ENCODE measurements around the gene LYRM7.
"Not testable (repeated sequence)": the region's sequence is repeated elsewhere in the genome, so short reads cannot be mapped to it uniquely, and the experiment has no call there.

LYRM7 gene

GRCh38 chr5:131252824-131253171, 82.1 kb downstream of the LYRM7 start:
- H3K27ac ChIP-seq (ENCODE audit: extremely low read depth, low read depth, low read length), result no peak overlapping the region
- ChIA-PET CTCF (interaction anchor here (1.0 kb wide), 1 partner anchor 129 kb away, joined by 3 read pairs; no protein-coding TSS in a partner anchor), POLR2A (no interaction called here)
- no peaks in the 10 kb centered on the region for H3K9me3 ChIP-seq (ENCODE audit: control insufficient read depth, insufficient read depth, low read depth, low read length)
- TF ChIP-seq ZEB2 (tag by site-specific recombination; IDR thresholded peaks at IDR 0.05) (no peak), ZNF211 (tag by site-specific recombination; IDR thresholded peaks at IDR 0.05; ENCODE audit: low read depth) (no peak), ZNF133 (tag by site-specific recombination; IDR thresholded peaks at IDR 0.05) (no peak), ZNF2 (tag by site-specific recombination; IDR thresholded peaks at IDR 0.05) (no peak), TSHZ1 (tag by site-specific recombination; IDR thresholded peaks at IDR 0.05; ENCODE audit: borderline replicate concordance) (no peak), ZNF558 (tag by site-specific recombination; IDR thresholded peaks at IDR 0.05) (no peak), ZNF658 (tag by site-specific recombination; IDR thresholded peaks at IDR 0.05) (no peak), ZNF391 (tag by site-specific recombination; IDR thresholded peaks at IDR 0.05; ENCODE audit: borderline replicate concordance, low read depth) (no peak), ZNF202 (tag by site-specific recombination; IDR thresholded peaks at IDR 0.05; ENCODE audit: borderline replicate concordance) (no peak), ZNF626 (tag by site-specific recombination; IDR thresholded peaks at IDR 0.05) (no peak), ZBTB17 (tag by site-specific recombination; IDR thresholded peaks at IDR 0.05) (no peak), YY2 (tag by site-specific recombination; IDR thresholded peaks at IDR 0.05) (no peak), GLI2 (tag by site-specific recombination; IDR thresholded peaks at IDR 0.05; ENCODE audit: borderline replicate concordance, low read depth) (no peak), ZBTB21 (tag by site-specific recombination; IDR thresholded peaks at IDR 0.05) (no peak), ZNF114 (tag by site-specific recombination; IDR thresholded peaks at IDR 0.05) (no peak), ZNF629 (tag by site-specific recombination; IDR thresholded peaks at IDR 0.05) (no peak), ZNF19 (tag by site-specific recombination; IDR thresholded peaks at IDR 0.05; ENCODE audit: low read depth) (no peak), ZNF48 (tag by site-specific recombination; IDR thresholded peaks at IDR 0.05) (no peak), ZNF214 (tag by site-specific recombination; IDR thresholded peaks at IDR 0.05; ENCODE audit: borderline replicate concordance) (no peak), ZNF248 (tag by site-specific recombination; IDR thresholded peaks at IDR 0.05) (no peak)
- no peaks in the 10 kb centered on the region for H3K36me3 ChIP-seq (ENCODE audit: control insufficient read depth in 2 of 2, insufficient read depth in 1 of 2, low read length in 2 of 2)
- no peaks in the 10 kb centered on the region for H3K4me1 ChIP-seq (ENCODE audit: control insufficient read depth, insufficient read depth, low read length)
- no peak overlapping the region for H3K4me3 ChIP-seq (ENCODE audit: low read depth, low read length)

GRCh38 chr5:131254025-131254424, 83.3 kb downstream of the LYRM7 start:
- POLR2A ChIA-PET, result interaction anchor here (0.7 kb wide), 1 partner anchor 16 kb away, joined by 3 read pairs; no protein-coding TSS in a partner anchor

GRCh38 chr5:131254741-131255140, 84.0 kb downstream of the LYRM7 start:
- H3K27ac ChIP-seq (ENCODE audit: extremely low read depth, low read depth, low read length), result no peak overlapping the region
- ChIA-PET CTCF (interaction anchor here (0.8 kb wide), 1 partner anchor 29 kb away, joined by 4 read pairs; no protein-coding TSS in a partner anchor), POLR2A (interaction anchor here (0.7 kb wide), 1 partner anchor 16 kb away, joined by 3 read pairs; no protein-coding TSS in a partner anchor)
- H3K36me3 ChIP-seq (ENCODE audit: control insufficient read depth in 2 of 2, insufficient read depth in 1 of 2, low read length in 2 of 2), result no peaks in the 10 kb centered on the region
- H3K4me1 ChIP-seq (ENCODE audit: control insufficient read depth, insufficient read depth, low read length), result no peaks in the 10 kb centered on the region
- H3K9me3 ChIP-seq (ENCODE audit: control insufficient read depth, insufficient read depth, low read depth, low read length), result no peaks in the 10 kb centered on the region
- H3K4me3 ChIP-seq (ENCODE audit: low read depth, low read length), result no peak overlapping the region
- TF ChIP-seq ATF2 (tag by site-specific recombination; IDR thresholded peaks at IDR 0.05; ENCODE audit: low read depth), result no peak
- no peak for TF ChIP-seq IKZF3 (tag by site-specific recombination; IDR thresholded peaks at IDR 0.05)
- no peak for TF ChIP-seq ZNF223 (tag by site-specific recombination; IDR thresholded peaks at IDR 0.05)
- TF ChIP-seq ZBTB48 (tag by site-specific recombination; IDR thresholded peaks at IDR 0.05), result no peak
- no peak for TF ChIP-seq ZBTB26 (tag by site-specific recombination; optimal IDR thresholded peaks at IDR 0.05)
- TF ChIP-seq SCRT1 (tag by site-specific recombination; IDR thresholded peaks at IDR 0.05; ENCODE audit: borderline replicate concordance), result no peak
- TF ChIP-seq ZNF626 (tag by site-specific recombination; IDR thresholded peaks at IDR 0.05), result no peak
- no peak for TF ChIP-seq ZNF394 (tag by site-specific recombination; IDR thresholded peaks at IDR 0.05; ENCODE audit: borderline replicate concordance)
- no peak for TF ChIP-seq OSR2 (tag by site-specific recombination; IDR thresholded peaks at IDR 0.05)

More at GRCh38 chr5:131254025-131254424, 83.3 kb downstream of the LYRM7 start:
- not testable (repeated sequence) for H3K4me3 ChIP-seq (ENCODE audit: low read depth, low read length); H3K4me1 ChIP-seq (ENCODE audit: control insufficient read depth, insufficient read depth, low read length); H3K27ac ChIP-seq (ENCODE audit: extremely low read depth, low read depth, low read length); H3K9me3 ChIP-seq (ENCODE audit: control insufficient read depth, insufficient read depth, low read depth, low read length); H3K36me3 ChIP-seq (ENCODE audit: control insufficient read depth in 2 of 2, insufficient read depth in 1 of 2, low read length in 2 of 2)
- CTCF ChIA-PET, result interaction anchor here (0.8 kb wide), 1 partner anchor 28 kb away, joined by 4 read pairs; no protein-coding TSS in a partner anchor
